Peyer's patch (tissue), 4 donors: ENCODE results near the gene CDH4.

Source experiments
- CTCF ChIP-seq, 6 experiments: fragments of 450-650 bp in 4 of 6; fragments of 200-600 bp in 2 of 6; sonication (generic) in 1 of 6; IDR thresholded peaks; one replicate each; pipeline ENCODE4 v1.5.1; 2017 to 2019; ENCODE audit warnings: antibody characterized with exemption in 6 of 6, mild to moderate bottlenecking in 3 of 6, moderate library complexity in 1 of 6
- POLR2A ChIP-seq, 2 donors: fragments of 450-650 bp; IDR thresholded peaks; one replicate each; pipeline ENCODE4 v1.5.1; 2017; ENCODE audit warnings: antibody characterized with exemption in 2 of 2, mild to moderate bottlenecking in 2 of 2, moderate library complexity in 2 of 2

- TF ChIP-seq CTCF (IDR thresholded peaks at IDR 0.05) (no peak), POLR2A (IDR thresholded peaks at IDR 0.05) (no peak)
Observed at GRCh38 chr20:61608275-61609085, 356.4 kb downstream of the CDH4 start.
